Endothelial cell of umbilical vein (primary cell): ENCODE measurements around the gene AHI1. TPM values are rescaled to one million over a fixed set of nuclear protein-coding genes. Genes with fewer than 3 reads are reported as not detected.
"Not testable (repeated sequence)": the region's sequence is repeated elsewhere in the genome, so short reads cannot be mapped to it uniquely, and the experiment has no call there.

Source experiments
- BruUV-seq: library from RNA; stranded (reverse); fragments of 400-500 nt; replicated peaks from 2 replicates; lab custom pipeline; 2021; lab: Mats Ljungman, UMichigan
- CTCF ChIA-PET: fragments of 300-600, 350-600 bp; sonication (Branson Sonifier 250); formaldehyde crosslinking; loops from one replicate; lab custom pipeline; 2021; ENCODE audit warnings: antibody characterized with exemption, inconsistent platforms; lab: Charles Lee
- POLR2A ChIA-PET: fragments of 300-600, 350-600 bp; sonication (Branson Sonifier 250); formaldehyde crosslinking; loops from one replicate; lab custom pipeline; 2021; ENCODE audit warnings: antibody characterized with exemption, inconsistent platforms; lab: Charles Lee
- DNase-seq: peaks from one replicate; pipeline ENCODE4 v3.0.0-alpha.2; 2011; ENCODE audit warnings: low read depth, low spot score
- FAIRE-seq: peaks from 2 replicates; lab custom pipeline; 2011; peaks lifted over from hg19 to GRCh38; lab: Jason Lieb, UNC
- H2AFZ ChIP-seq: 2 replicates; pipeline ENCODE4 v1.6.0; 2012; ENCODE audit warnings: low read depth, low read length, control low read depth, inconsistent platforms
- H3K27ac ChIP-seq: 2 replicates; pipeline ENCODE4 v1.5.1; 2011; ENCODE audit warnings: low read depth, mild to moderate bottlenecking, control low read depth, low read length, moderate library complexity; ENCODE audit not compliant: insufficient read depth
- H3K27me3 ChIP-seq, 2 experiments: 2 replicates each; pipeline versions ENCODE4 v1.6.0 to v1.6.1; 2011; ENCODE audit warnings: low read length in 2 of 2, mixed read lengths in 1 of 2; ENCODE audit not compliant: control insufficient read depth in 2 of 2, insufficient read depth in 2 of 2
- H3K36me3 ChIP-seq, 2 experiments: 2 replicates in 1 of 2; 3 replicates in 1 of 2; pipeline ENCODE4 v1.5.1; 2011; ENCODE audit warnings: low read length in 2 of 2, mild to moderate bottlenecking in 1 of 2, moderate library complexity in 1 of 2; ENCODE audit not compliant: control insufficient read depth in 2 of 2, insufficient read depth in 2 of 2; ENCODE audit errors: extremely low read depth in 1 of 2
- H3K4me1 ChIP-seq: 3 replicates; pipeline ENCODE4 v1.5.1; 2011; ENCODE audit warnings: mild to moderate bottlenecking, low read length; ENCODE audit not compliant: control insufficient read depth, insufficient read depth; ENCODE audit errors: extremely low read depth
- H3K4me2 ChIP-seq: 2 replicates; pipeline ENCODE4 v1.6.1; 2011; ENCODE audit warnings: low read length, control low read depth, mixed read lengths; ENCODE audit not compliant: insufficient read depth
- H3K4me3 ChIP-seq, 3 experiments: fragments of 200-600 bp in 1 of 3; sonication (generic), shearing (Covaris generic) in 1 of 3; replicated peaks in 1 of 3; 2 replicates each; pipeline ENCODE4 v1.5.1; 2011 to 2016; ENCODE audit warnings: control low read depth in 3 of 3, low read length in 3 of 3, mild to moderate bottlenecking in 2 of 3, inconsistent platforms in 1 of 3, low read depth in 1 of 3, moderate library complexity in 1 of 3; ENCODE audit not compliant: insufficient read depth in 1 of 3
- H3K79me2 ChIP-seq: 2 replicates; pipeline ENCODE4 v1.6.0; 2012; ENCODE audit warnings: low read length, inconsistent platforms; ENCODE audit not compliant: control insufficient read depth, insufficient read depth
- H3K9ac ChIP-seq: replicated peaks from 2 replicates; pipeline ENCODE3; 2011; ENCODE audit warnings: low read length, control low read depth; ENCODE audit not compliant: insufficient read depth; ENCODE audit errors: extremely low read depth
- H3K9me1 ChIP-seq: replicated peaks from 3 replicates; pipeline ENCODE4 v1.6.0; 2011; ENCODE audit warnings: mild to moderate bottlenecking, low read length; ENCODE audit not compliant: control insufficient read depth, insufficient read depth; ENCODE audit errors: extremely low read depth
- H3K9me3 ChIP-seq: replicated peaks from 2 replicates; pipeline ENCODE4 v1.5.1; 2012; ENCODE audit warnings: low read length, inconsistent platforms; ENCODE audit not compliant: control insufficient read depth, insufficient read depth
- H4K20me1 ChIP-seq: replicated peaks from 2 replicates; pipeline ENCODE3; 2011; ENCODE audit warnings: mild to moderate bottlenecking, low read length; ENCODE audit not compliant: control insufficient read depth, insufficient read depth; ENCODE audit errors: extremely low read depth
- CTCF ChIP-seq, 2 donors: IDR thresholded peaks; 1 replicate in 1 of 2; 2 replicates in 1 of 2; pipeline ENCODE4 v1.5.1; 2011; ENCODE audit warnings: low read length in 2 of 2, mild to moderate bottlenecking in 2 of 2, moderate library complexity in 2 of 2, control low read depth in 1 of 2, inconsistent platforms in 1 of 2, low read depth in 1 of 2; ENCODE audit not compliant: insufficient read depth in 1 of 2; ENCODE audit errors: extremely low read depth in 1 of 2
- EZH2 ChIP-seq: IDR thresholded peaks from 2 replicates; pipeline ENCODE4 v1.6.1; 2012; ENCODE audit warnings: borderline replicate concordance, low read depth, mild to moderate bottlenecking, moderate library complexity, low read length, inconsistent platforms; ENCODE audit not compliant: severe bottlenecking
- FOS ChIP-seq: IDR thresholded peaks from 2 replicates; pipeline ENCODE4 v1.6.1; 2011; ENCODE audit warnings: mild to moderate bottlenecking, low read length, moderate library complexity, borderline replicate concordance; ENCODE audit not compliant: insufficient read depth
- GATA2 ChIP-seq: IDR thresholded peaks from 2 replicates; pipeline ENCODE4 v1.7.0; 2011; ENCODE audit warnings: low read depth, mild to moderate bottlenecking, moderate library complexity, mixed read lengths, low read length; ENCODE audit not compliant: insufficient read length, insufficient read depth
- JUN ChIP-seq: IDR thresholded peaks from 2 replicates; pipeline ENCODE4 v1.6.1; 2011; ENCODE audit warnings: borderline replicate concordance, low read depth; ENCODE audit not compliant: insufficient read length, insufficient read depth
- MAX ChIP-seq: IDR thresholded peaks from 2 replicates; pipeline ENCODE4 v1.6.1; 2011; ENCODE audit not compliant: insufficient read depth, insufficient read length
- MYC ChIP-seq: IDR thresholded peaks from one replicate; pipeline ENCODE4 v1.6.1; 2011; ENCODE audit warnings: mild to moderate bottlenecking, low read depth, low read length
- POLR2A ChIP-seq: IDR thresholded peaks from 2 replicates; pipeline ENCODE4 v1.6.1; 2012; ENCODE audit warnings: low read depth, mild to moderate bottlenecking, control low read depth, low read length
- POLR2AphosphoS5 ChIP-seq: IDR thresholded peaks from 2 replicates; pipeline ENCODE4 v1.6.1; 2012; ENCODE audit warnings: low read depth, mild to moderate bottlenecking, control low read depth, low read length, moderate library complexity; ENCODE audit not compliant: insufficient read depth
- dilution Hi-C: fragments of 300-500 bp; cut with MboI; formaldehyde crosslinking; loops from one replicate; pipeline ENCODE4 v1.15.0; 2019; ENCODE audit warnings: low sequenced_read_pairs; ENCODE audit not compliant: extremely low pct_ligation_motif_present
- intact Hi-C: fragments of 100-400 bp; cut with micrococcal nuclease; formaldehyde crosslinking; loops from one replicate; pipeline ENCODE4 v1.10.0; 2022
- polyA plus RNA-seq, 4 experiments: library from polyadenylated mRNA; depleted of rRNA in 3 of 4; stranded (reverse) in 3 of 4; unstranded in 1 of 4; fragments of >200 nt; gene quantifications; 2 replicates each; pipeline versions ENCODE4 v1.2.1 to v1.2.3, GENCODE V29; 2011 to 2012; ENCODE audit warnings: missing spikeins in 1 of 4
- total RNA-seq: library from RNA; stranded (reverse); gene quantifications from 2 replicates; pipeline ENCODE4 v1.2.3, GENCODE V29; 2021

AHI1 gene
- total and polyA plus RNA-seq, 2 donors (not counting 3 experiments of a cell fraction or from before 2014, with no cell fraction given): 5.1 to 20.7 TPM

GRCh38 chr6:135372758-135373157, 124.8 kb downstream of the AHI1 start:
- no peaks in the 10 kb centered on the region for H4K20me1 ChIP-seq
- BruUV-seq: no TSS peak
- no peak overlapping the region for H2AFZ ChIP-seq
- no peaks in the 10 kb centered on the region for H3K4me1 ChIP-seq
- ChIA-PET POLR2A (no interaction called here), CTCF (no interaction called here)
- no peak overlapping the region for H3K4me2 ChIP-seq
- no peaks in the 10 kb centered on the region for H3K9me3 ChIP-seq
- peaks cover 3% of the 10 kb centered on the region for H3K9me1 ChIP-seq
- H3K79me2 ChIP-seq: no peaks in the 10 kb centered on the region
- no peak overlapping the region for H3K27ac ChIP-seq
- no peak for FAIRE-seq
- dilution Hi-C loops (no loop called here), intact Hi-C loops (no loop called here)
- no peak overlapping the region for H3K9ac ChIP-seq
- H3K27me3 ChIP-seq: no peaks in the 10 kb centered on the region
- TF ChIP-seq EZH2: no peak
- TF ChIP-seq MYC: no peak
- no peak for TF ChIP-seq JUN
- TF ChIP-seq MAX: no peak
- TF ChIP-seq CTCF (IDR thresholded peaks at IDR 0.05; ENCODE audit: extremely low read depth in 1 of 2, insufficient read depth in 1 of 2, low read depth in 1 of 2, low read length in 2 of 2): no peak
- no peak for TF ChIP-seq POLR2AphosphoS5
- TF ChIP-seq FOS: no peak
- no peak for TF ChIP-seq GATA2
- no peak for TF ChIP-seq POLR2A
- no peak overlapping the region for H3K4me3 ChIP-seq
- no peak for DNase-seq
- H3K36me3 ChIP-seq: no peaks in the 10 kb centered on the region

- CTCF ChIA-PET, H3K9me3 ChIP-seq, H3K27me3 ChIP-seq, H3K4me3 ChIP-seq, DNase-seq, H3K9me1 ChIP-seq, intact Hi-C loops, dilution Hi-C loops, FAIRE-seq, H3K79me2 ChIP-seq, H3K27ac ChIP-seq, H3K9ac ChIP-seq, H3K36me3 ChIP-seq, BruUV-seq, H3K4me2 ChIP-seq, H4K20me1 ChIP-seq, POLR2A ChIA-PET, H2AFZ ChIP-seq: not testable (repeated sequence)
- peaks cover 11% of the 10 kb centered on the region for H3K4me1 ChIP-seq
These were observed 133.9 kb downstream of the AHI1 start for GRCh38 chr6:135363622-135364021.
